ENCODE results near the gene PLXDC1.
"Not testable (repeated sequence)": the region's sequence is repeated elsewhere in the genome, so short reads cannot be mapped to it uniquely, and the experiment has no call there.

The PLXDC1 gene

DNA sequence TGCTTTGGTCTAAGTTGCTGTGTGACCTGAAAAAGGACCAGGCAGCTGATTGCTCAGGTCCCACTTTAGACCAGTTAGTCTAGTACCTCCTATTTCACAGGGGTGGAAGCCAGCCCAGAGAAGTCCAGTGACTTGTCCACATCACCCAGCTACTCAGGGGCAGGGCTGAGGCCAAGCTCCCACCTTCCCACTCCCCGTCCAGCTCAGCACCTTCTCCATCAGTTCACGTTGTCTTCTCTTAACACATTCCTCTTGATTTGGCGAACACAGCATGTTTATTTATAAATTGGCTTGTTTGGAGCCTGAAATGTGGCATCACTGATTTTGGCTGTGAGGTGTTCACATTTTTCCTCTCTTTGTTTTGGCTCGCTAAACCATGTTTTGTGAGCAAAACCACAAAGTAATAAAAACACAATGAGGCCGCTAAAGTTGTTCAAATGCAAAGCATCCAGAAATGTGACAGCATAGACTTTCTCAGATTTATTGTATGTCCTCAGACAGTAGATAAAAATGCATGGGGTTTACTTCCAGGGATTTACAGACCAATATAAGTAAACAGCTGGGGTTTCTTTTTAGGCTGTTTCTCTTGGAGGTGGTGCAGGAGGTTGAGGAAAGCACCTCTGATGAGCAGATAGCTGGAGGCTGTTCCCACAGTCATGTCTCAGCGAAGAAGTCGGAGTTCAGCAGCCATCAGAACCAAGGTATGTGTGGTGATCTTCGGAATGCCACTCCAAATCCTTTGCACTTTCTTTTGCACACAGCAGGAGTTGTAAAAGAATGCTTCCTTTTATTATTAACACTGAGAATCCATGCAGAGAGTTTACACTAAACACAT, 88.4 kb downstream of the PLXDC1 start:
- DNase-seq (ENCODE audit: low read depth): no peak

- no peak for DNase-seq (ENCODE audit: low read depth)
These were observed 92.9 kb downstream of the PLXDC1 start for GRCh38 chr17:39058524-39058923.

GRCh38 chr17:39057701-39058206, 93.7 kb downstream of the PLXDC1 start:
- no peak for DNase-seq (ENCODE audit: low read depth)

GRCh38 chr17:39054111-39054645, 97.3 kb downstream of the PLXDC1 start:
- no peak for DNase-seq (ENCODE audit: low read depth)

GRCh38 chr17:39052423-39052822, 99.0 kb downstream of the PLXDC1 start:
- not testable (repeated sequence) for DNase-seq (ENCODE audit: low read depth)

DNA sequence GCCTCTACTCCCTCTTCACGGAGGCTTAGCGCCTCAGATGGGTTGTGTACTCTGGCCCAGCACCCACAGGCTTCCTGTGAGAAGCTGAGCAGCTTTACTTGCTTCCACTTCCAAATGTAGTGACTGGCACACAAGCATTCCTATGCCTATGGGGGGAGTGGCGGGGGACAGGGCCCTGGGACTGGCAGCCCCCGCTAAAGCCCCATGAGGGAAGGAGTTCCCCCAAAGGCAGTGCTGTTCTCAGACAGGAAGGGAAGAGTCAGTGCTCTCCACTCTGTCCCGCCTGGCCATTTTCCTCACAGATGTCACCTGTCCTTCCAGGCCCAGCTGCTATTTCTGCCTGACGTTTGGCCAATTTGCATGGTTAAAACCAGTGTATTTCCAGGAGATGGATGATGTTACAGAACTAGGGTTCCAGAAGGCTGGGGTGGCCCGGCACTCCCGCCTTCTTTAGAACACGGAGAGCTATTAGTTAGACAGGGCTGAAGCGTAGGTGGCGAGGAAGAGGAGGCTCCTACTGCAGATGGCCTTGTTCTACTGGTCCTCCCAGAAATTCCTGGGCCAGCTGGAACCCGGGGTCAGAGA, 100.3 kb downstream of the PLXDC1 start:
- DNase-seq (ENCODE audit: low read depth): no peak

- no peak for DNase-seq (ENCODE audit: low read depth)
These were observed 105.3 kb downstream of the PLXDC1 start for GRCh38 chr17:39045948-39046679.

DNA sequence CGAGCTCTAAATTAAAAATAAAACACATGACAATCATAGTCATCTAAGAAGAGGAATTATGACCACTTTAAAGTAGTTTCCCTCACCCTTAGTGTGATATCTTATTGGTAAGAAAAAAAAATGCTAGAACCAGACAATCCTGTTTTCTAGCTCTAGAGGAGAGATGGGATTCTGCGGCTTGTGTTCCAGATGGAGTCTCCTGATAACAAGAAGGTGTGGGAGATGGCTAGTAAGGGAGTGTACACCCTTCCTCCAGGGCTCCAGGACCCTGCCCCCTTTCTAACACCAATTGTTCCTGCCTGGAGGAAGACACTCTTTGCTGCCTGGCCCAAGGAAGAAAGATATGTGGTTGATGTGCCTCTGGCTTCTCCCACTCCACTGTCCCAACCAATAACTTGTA, 115.4 kb downstream of the PLXDC1 start:
- no peak for DNase-seq (ENCODE audit: low read depth)

GRCh38 chr17:39035578-39035977, 115.9 kb downstream of the PLXDC1 start:
- DNase-seq (ENCODE audit: low read depth): not testable (repeated sequence)

DNA sequence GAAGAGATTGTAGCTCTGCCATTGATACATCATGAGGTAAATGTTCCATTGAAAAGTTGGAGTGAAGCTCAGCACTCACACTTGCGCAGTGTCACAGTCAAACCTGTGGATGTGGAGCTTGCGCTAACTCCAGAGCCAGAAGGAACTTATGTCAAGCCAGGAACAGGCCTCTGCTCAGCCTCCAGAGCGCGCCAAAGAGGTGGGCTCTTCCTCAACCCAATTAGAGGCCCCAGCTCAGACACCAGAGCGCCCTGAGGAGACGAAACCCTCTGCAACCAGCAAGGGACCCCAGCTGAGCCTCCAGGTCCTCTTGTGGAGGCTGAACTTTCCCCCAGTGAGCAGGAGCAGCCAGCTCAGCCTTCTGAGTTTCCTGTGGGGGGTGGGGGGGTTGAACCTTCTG, 122.7 kb downstream of the PLXDC1 start:
- DNase-seq (ENCODE audit: low read depth): no peak

GRCh38 chr17:39027455-39028035, 123.9 kb downstream of the PLXDC1 start:
- no peak for DNase-seq (ENCODE audit: low read depth)

GRCh38 chr17:39026980-39027451, 124.4 kb downstream of the PLXDC1 start:
- no peak for DNase-seq (ENCODE audit: low read depth)

DNA sequence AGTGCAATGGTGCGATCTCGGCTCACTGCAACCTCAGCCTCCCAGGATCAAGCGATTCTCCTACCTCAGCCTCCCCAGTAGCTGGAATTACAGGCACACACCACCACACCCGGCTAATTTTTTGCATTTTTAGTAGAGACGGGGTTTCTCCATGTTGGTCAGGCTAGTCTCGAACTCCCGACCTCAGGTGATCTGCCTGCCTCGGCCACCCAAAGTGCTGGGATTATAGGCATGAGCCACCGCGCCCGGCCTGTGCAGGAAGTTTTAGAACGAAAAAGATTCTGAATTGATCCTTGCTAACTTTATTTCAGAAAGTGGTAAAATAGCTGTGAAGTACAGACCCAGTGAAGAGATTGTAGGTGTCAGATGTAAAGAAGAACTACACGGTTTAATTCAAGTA, 125.1 kb downstream of the PLXDC1 start:
- not testable (repeated sequence) for DNase-seq (ENCODE audit: low read depth)

DNA sequence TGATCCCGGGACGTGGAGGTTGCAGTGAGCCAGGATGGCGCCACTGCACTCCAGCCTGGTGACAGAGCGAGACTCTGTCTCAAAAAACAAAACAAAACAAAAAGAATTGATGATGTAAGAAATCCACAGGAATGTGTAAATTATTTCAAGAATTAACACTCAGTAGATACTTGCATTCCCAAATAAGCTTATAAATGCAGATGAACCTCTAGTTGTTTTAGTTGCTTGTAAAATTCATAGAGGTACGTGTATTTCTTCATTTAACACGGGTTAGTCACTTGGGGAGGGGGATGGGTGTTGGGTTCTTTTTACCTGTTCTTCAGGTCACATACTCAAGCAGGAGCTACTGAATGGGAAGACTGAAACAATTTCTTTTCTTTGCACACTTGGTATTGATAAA, 128.5 kb downstream of the PLXDC1 start:
- DNase-seq (ENCODE audit: low read depth): no peak

DNA sequence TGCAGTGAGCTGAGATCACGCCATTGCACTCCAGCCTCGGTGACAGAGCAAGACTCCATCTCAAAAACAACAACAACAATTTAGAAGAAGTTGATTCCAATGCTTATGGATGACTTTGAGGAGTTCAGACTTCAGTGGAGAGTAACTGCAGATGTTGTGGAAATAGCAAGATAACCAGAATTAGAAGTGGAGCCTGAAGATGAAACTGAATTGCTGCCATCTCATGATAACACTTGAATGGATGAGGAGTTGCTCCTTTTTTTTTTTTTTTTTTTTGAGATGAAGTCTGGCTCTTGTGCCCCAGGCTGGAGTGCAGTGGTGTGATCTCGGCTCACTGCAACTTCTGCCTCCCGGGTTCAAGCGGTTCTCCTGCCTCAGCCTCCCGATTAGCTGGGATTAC, 131.4 kb downstream of the PLXDC1 start:
- not testable (repeated sequence) for DNase-seq (ENCODE audit: low read depth)

GRCh38 chr17:39018267-39019134, 132.9 kb downstream of the PLXDC1 start:
- no peak for DNase-seq (ENCODE audit: low read depth)

- DNase-seq (ENCODE audit: low read depth): no peak
These were observed 135.0 kb downstream of the PLXDC1 start for GRCh38 chr17:39016193-39017153.

- no peak for DNase-seq (ENCODE audit: low read depth)
These were observed 135.9 kb downstream of the PLXDC1 start for GRCh38 chr17:39015546-39015935.

GRCh38 chr17:39014795-39015545, 136.5 kb downstream of the PLXDC1 start:
- no peak for DNase-seq (ENCODE audit: low read depth)
